GM12878 (cell line): ENCODE data around the gene TSHZ2. TPM values are rescaled to one million over a fixed set of nuclear protein-coding genes. Genes with fewer than 3 reads are reported as not detected.

Experiments
- ATAC-seq: fragments of 200-7000 bp; cut with Tn5 transposase; 3 replicates; pipeline ENCODE4 v1.9.1; 2020; ENCODE audit warnings: mild to moderate bottlenecking, moderate library complexity
- BruUV-seq: library from RNA; stranded (reverse); fragments of 400-500 nt; replicated peaks from 2 replicates; lab custom pipeline; 2021; lab: Mats Ljungman, UMichigan
- CTCF ChIA-PET: fragments of 300-600 bp; sonication (Branson Sonifier 250); formaldehyde crosslinking; extraction: SDS; loops from one replicate; lab custom pipeline; 2021; ENCODE audit warnings: inconsistent platforms; lab: Yijun Ruan, JAX
- POLR2A ChIA-PET: fragments of 350-600 bp; formaldehyde crosslinking; extraction: SDS; loops from one replicate; lab custom pipeline; 2021; ENCODE audit warnings: inconsistent platforms; lab: Charles Lee
- RAD21 ChIA-PET: fragments of 300-600 bp; sonication (Branson Sonifier 250); formaldehyde crosslinking; loops from one replicate; lab custom pipeline; 2023; ENCODE audit warnings: antibody characterized with exemption; ENCODE audit not compliant: unreplicated experiment; lab: Charles Lee
- SMC1A ChIA-PET: fragments of 300-600 bp; sonication (Branson Sonifier 250); formaldehyde crosslinking; loops from one replicate; lab custom pipeline; 2023; ENCODE audit not compliant: unreplicated experiment, uncharacterized antibody; lab: Charles Lee
- DNase-seq: peaks from one replicate; pipeline ENCODE4 v3.0.0-alpha.2; 2011; ENCODE audit warnings: low read depth, low spot score
- FAIRE-seq: peaks from 3 replicates; lab custom pipeline; 2011; peaks lifted over from hg19 to GRCh38; lab: Jason Lieb, UNC
- H2AFZ ChIP-seq: 2 replicates; pipeline ENCODE4 v1.6.0; 2011; ENCODE audit warnings: low read depth, low read length, control low read depth; ENCODE audit not compliant: control insufficient read depth
- H3K27ac ChIP-seq: 2 replicates; pipeline ENCODE4 v1.5.1; 2011; ENCODE audit warnings: control low read depth; ENCODE audit not compliant: control insufficient read depth, insufficient read depth
- H3K27me3 ChIP-seq, 2 experiments: replicated peaks in 1 of 2; 2 replicates each; pipeline versions ENCODE4 v1.6.0 to v1.6.1; 2011; ENCODE audit warnings: low read length in 1 of 2; ENCODE audit not compliant: control insufficient read depth in 2 of 2, insufficient read depth in 2 of 2
- H3K36me3 ChIP-seq, 2 experiments: 2 replicates each; pipeline ENCODE4 v1.5.1; 2011; ENCODE audit warnings: low read length in 1 of 2; ENCODE audit not compliant: control insufficient read depth in 2 of 2, insufficient read depth in 2 of 2
- H3K4me1 ChIP-seq: 2 replicates; pipeline ENCODE4 v1.6.1; 2011; ENCODE audit warnings: mild to moderate bottlenecking, low read length, moderate library complexity, mixed read lengths; ENCODE audit not compliant: control insufficient read depth, insufficient read depth
- H3K4me2 ChIP-seq: 2 replicates; pipeline ENCODE4 v1.6.0; 2011; ENCODE audit warnings: control low read depth; ENCODE audit not compliant: control insufficient read depth, insufficient read depth
- H3K4me3 ChIP-seq: fragments of 200-600 bp; sonication (generic); 2 replicates; pipeline ENCODE4 v1.5.1; 2016
- H3K79me2 ChIP-seq: 2 replicates; pipeline ENCODE4 v1.6.0; 2011; ENCODE audit warnings: low read length; ENCODE audit not compliant: control insufficient read depth, insufficient read depth
- H3K9ac ChIP-seq: 2 replicates; pipeline ENCODE4 v1.8.0; 2011; ENCODE audit warnings: low read length, control low read depth, mixed read lengths; ENCODE audit not compliant: control insufficient read depth, insufficient read depth
- H3K9me3 ChIP-seq: replicated peaks from 3 replicates; pipeline ENCODE4 v1.5.1; 2011; ENCODE audit warnings: mild to moderate bottlenecking, low read length; ENCODE audit not compliant: control insufficient read depth, insufficient read depth
- H4K20me1 ChIP-seq: 2 replicates; pipeline ENCODE4 v1.6.0; 2011; ENCODE audit not compliant: control insufficient read depth, insufficient read depth
- BACH1 ChIP-seq: fragments of 450-650 bp; IDR thresholded peaks from 2 replicates; pipeline ENCODE4 v1.6.1; 2017; ENCODE audit warnings: mild to moderate bottlenecking, borderline replicate concordance
- CHD2 ChIP-seq: IDR thresholded peaks from 2 replicates; pipeline ENCODE4 v1.6.1; 2011; ENCODE audit warnings: low read depth, low read length, improper control_type of control experiment, borderline replicate concordance
- CUX1 ChIP-seq: IDR thresholded peaks from 2 replicates; pipeline ENCODE4 v1.6.1; 2012; ENCODE audit warnings: improper control_type of control experiment, low read depth, low read length; ENCODE audit not compliant: insufficient replicate concordance
- E4F1 ChIP-seq: fragments of 450-650 bp; IDR thresholded peaks from 2 replicates; pipeline ENCODE4 v1.6.1; 2018; ENCODE audit warnings: borderline replicate concordance, mild to moderate bottlenecking; ENCODE audit not compliant: partially characterized antibody
- GATAD2B ChIP-seq: fragments of 450-650 bp; conservative IDR thresholded peaks from 2 replicates; pipeline ENCODE4 v1.6.1; 2017; ENCODE audit warnings: low read depth, mild to moderate bottlenecking, moderate library complexity
- HDAC2 ChIP-seq: fragments of 200-600 bp; sonication (generic); IDR thresholded peaks from 2 replicates; pipeline ENCODE4 v1.6.1; 2017
- IRF4 ChIP-seq: IDR thresholded peaks from 2 replicates; pipeline ENCODE4 v1.6.1; 2011; ENCODE audit warnings: low read depth, low read length
- LARP7 ChIP-seq: fragments of 450-650 bp; IDR thresholded peaks from 2 replicates; pipeline ENCODE4 v1.6.1; 2017; ENCODE audit warnings: mild to moderate bottlenecking
- PAX5 ChIP-seq: IDR thresholded peaks from 2 replicates; pipeline ENCODE4 v1.6.1; 2011; ENCODE audit warnings: low read depth, low read length, borderline replicate concordance
- RCOR1 ChIP-seq: conservative IDR thresholded peaks from 2 replicates; pipeline ENCODE4 v1.6.1; 2012; ENCODE audit warnings: low read depth, low read length, improper control_type of control experiment
- RFX5 ChIP-seq: IDR thresholded peaks from 2 replicates; pipeline ENCODE4 v1.6.1; 2011; ENCODE audit warnings: low read depth, low read length, improper control_type of control experiment
- TAF1 ChIP-seq: IDR thresholded peaks from 2 replicates; pipeline ENCODE4 v1.6.1; 2011; ENCODE audit warnings: mild to moderate bottlenecking, low read depth, low read length, borderline replicate concordance
- YBX1 ChIP-seq: fragments of 450-650 bp; IDR thresholded peaks from 2 replicates; pipeline ENCODE4 v1.6.1; 2016; ENCODE audit warnings: antibody characterized with exemption
- WGBS: methylation state at CpG from one replicate; pipeline ENCODE4 v1.1.6; 2016; ENCODE audit warnings: low lambda C conversion rate; ENCODE audit not compliant: insufficient replicate concordance, insufficient coverage; ENCODE audit errors: missing lambda C conversion rate; 5-methylcytosine and 5-hydroxymethylcytosine counted together
- in situ Hi-C: fragments of 300-500 bp; cut with MboI; formaldehyde crosslinking; loops from 9 replicates; pipeline ENCODE4 v1.14.3; 2018; ENCODE audit warnings: mixed read lengths
- intact Hi-C: fragments of 100-400 bp; cut with micrococcal nuclease; formaldehyde crosslinking; loops from one replicate; pipeline ENCODE4 v1.14.2; 2022; ENCODE audit not compliant: unreplicated experiment
- polyA plus RNA-seq, 11 experiments: library from polyadenylated mRNA; depleted of rRNA in 4 of 11; unstranded in 6 of 11; stranded (reverse) in 5 of 11; fragments of >200 nt; fragmentation: Nextera tagmentation in 4 of 11; fragmentation: Illumina TruSeq in 1 of 11; extraction: Ambion mirVana in 4 of 11; extraction: Trizol in 1 of 11; gene quantifications; 1 replicate in 1 of 11; 2 replicates in 10 of 11; pipeline versions ENCODE4 v1.2.1 to v1.2.3, GENCODE V29; 2011 to 2016; ENCODE audit warnings: inconsistent platforms in 2 of 11, missing spikeins in 2 of 11, low read depth in 1 of 11
- total RNA-seq, 4 experiments: library from RNA; depleted of rRNA in 3 of 4; stranded (reverse); fragments of >200 nt in 3 of 4; fragmentation: Illumina TruSeq in 1 of 4; extraction: Trizol in 1 of 4; gene quantifications; 2 replicates each; pipeline versions ENCODE4 v1.2.1 to v1.2.3, GENCODE V29; 2013 to 2021

Gene TSHZ2
- total and polyA plus RNA-seq, 10 of the 15 experiments (the other 5 are each of a cell fraction or from before 2014, with no cell fraction given): 0.01 to 0.86 (median 0.13) TPM; not detected in 2

- no peak for TF ChIP-seq IRF4
- TF ChIP-seq, all 136 proteins: peak for 0
Measured at GRCh38 chr20:53036992-53037391, 64.8 kb downstream of the TSHZ2 start (continued).

GRCh38 chr20:53037621-53038020 lies 65.5 kb downstream of the TSHZ2 start:
- no peak for FAIRE-seq
- intact Hi-C loops: no loop called here
- Histone ChIP-seq H3K9ac (no peak overlapping the region), H4K20me1 (no peaks in the 10 kb centered on the region), H2AFZ (no peak overlapping the region), H3K4me3 (no peak overlapping the region), H3K4me1 (no peaks in the 10 kb centered on the region), H3K27me3 (no peaks in the 10 kb centered on the region), H3K79me2 (no peaks in the 10 kb centered on the region), H3K4me2 (no peak overlapping the region), H3K9me3 (no peaks in the 10 kb centered on the region), H3K36me3 (no peaks in the 10 kb centered on the region), H3K27ac (no peak overlapping the region)
- BruUV-seq: no TSS peak
- ChIA-PET CTCF (interaction anchor here (0.6 kb wide), 1 partner anchor 144 kb away, joined by 3 read pairs; no protein-coding TSS in a partner anchor), POLR2A (interaction anchor here (0.6 kb wide), 1 partner anchor 11 kb away, joined by 3 read pairs; no protein-coding TSS in a partner anchor), SMC1A (no interaction called here), RAD21 (no interaction called here)
- 77% methylated on average over 10 of the region's 10 CpGs for WGBS
- in situ Hi-C loops: no loop called here
- TF ChIP-seq LARP7 (no peak), HDAC2 (no peak), GATAD2B (no peak), CUX1 (no peak), RFX5 (no peak), CHD2 (no peak), TAF1 (no peak), PAX5 (no peak), BACH1 (no peak), E4F1 (no peak), RCOR1 (no peak), YBX1 (no peak)
- ATAC-seq: no peak
- DNase-seq: no peak
